ENCODE data around the gene DYSF. TPM values are rescaled to one million over a fixed set of nuclear protein-coding genes. Genes with fewer than 3 reads are reported as not detected.

The DYSF gene
- total RNA-seq, 1 experiment from 2014 or later = 0.89 TPM

Other genes starting within 250 kb of the DYSF start
- 5.9 TPM for gene PAIP2B, start 226.5 kb upstream of the DYSF start, total RNA-seq (2021; ENCODE audit: unreplicated experiment)
- gene ZNF638, start 121.8 kb upstream of the DYSF start, total RNA-seq (2021; ENCODE audit: unreplicated experiment) = 108 TPM